LNCAP (cell line): ENCODE results near the gene RPS14.

Experiments
- CTCF ChIP-seq: fragments of 450-650 bp; IDR thresholded peaks from 2 replicates; pipeline ENCODE4 v1.5.1; 2017; ENCODE audit warnings: mild to moderate bottlenecking

The RPS14 gene

GRCh38 chr5:150486402-150487198, 37.1 kb upstream of the RPS14 start:
- no peak for TF ChIP-seq CTCF

GRCh38 chr5:150485693-150486401, 36.3 kb upstream of the RPS14 start:
- no peak for TF ChIP-seq CTCF

- TF ChIP-seq CTCF, result no peak
These were observed 35.6 kb upstream of the RPS14 start for GRCh38 chr5:150484964-150485692.

- no peak for TF ChIP-seq CTCF
These were observed 32.5 kb upstream of the RPS14 start for GRCh38 chr5:150481972-150482406.

- no peak for TF ChIP-seq CTCF
These were observed 32.1 kb upstream of the RPS14 start for GRCh38 chr5:150481708-150481965.

- no peak for TF ChIP-seq CTCF
These were observed 29.9 kb upstream of the RPS14 start for GRCh38 chr5:150479416-150479815.

GRCh38 chr5:150473673-150474358, 24.3 kb upstream of the RPS14 start:
- TF ChIP-seq CTCF, result no peak
